Rectal smooth muscle tissue (tissue), 1 donor: ENCODE data around the gene CTF1.

Source experiments
- H3K27ac ChIP-seq: one replicate; pipeline ENCODE4 v1.7.0; 2013; ENCODE audit warnings: low read depth, low read length, inconsistent platforms
- H3K27me3 ChIP-seq: one replicate; pipeline ENCODE4 v1.7.0; 2013; ENCODE audit warnings: low read length; ENCODE audit not compliant: control insufficient read depth, insufficient read depth
- H3K36me3 ChIP-seq: one replicate; pipeline ENCODE4 v1.7.0; 2013; ENCODE audit warnings: low read length; ENCODE audit not compliant: control insufficient read depth, insufficient read depth
- H3K4me1 ChIP-seq: one replicate; pipeline ENCODE4 v1.7.0; 2013; ENCODE audit warnings: low read length; ENCODE audit not compliant: control insufficient read depth, insufficient read depth
- H3K4me3 ChIP-seq: one replicate; pipeline ENCODE4 v1.7.0; 2013; ENCODE audit warnings: low read length
- H3K9ac ChIP-seq: one replicate; pipeline ENCODE4 v1.7.0; 2013; ENCODE audit warnings: low read length

CTF1 gene

GRCh38 chr16:30948667-30949649 is 52.5 kb downstream of the CTF1 start, which contains the start of gene ORAI3:
Gene ORAI3 (plus strand): TSS chr16:30949068. CDS start chr16:30949290, 222 bp downstream.
- H3K4me1 ChIP-seq, result peaks cover 15% of the 10 kb centered on the region

DNA sequence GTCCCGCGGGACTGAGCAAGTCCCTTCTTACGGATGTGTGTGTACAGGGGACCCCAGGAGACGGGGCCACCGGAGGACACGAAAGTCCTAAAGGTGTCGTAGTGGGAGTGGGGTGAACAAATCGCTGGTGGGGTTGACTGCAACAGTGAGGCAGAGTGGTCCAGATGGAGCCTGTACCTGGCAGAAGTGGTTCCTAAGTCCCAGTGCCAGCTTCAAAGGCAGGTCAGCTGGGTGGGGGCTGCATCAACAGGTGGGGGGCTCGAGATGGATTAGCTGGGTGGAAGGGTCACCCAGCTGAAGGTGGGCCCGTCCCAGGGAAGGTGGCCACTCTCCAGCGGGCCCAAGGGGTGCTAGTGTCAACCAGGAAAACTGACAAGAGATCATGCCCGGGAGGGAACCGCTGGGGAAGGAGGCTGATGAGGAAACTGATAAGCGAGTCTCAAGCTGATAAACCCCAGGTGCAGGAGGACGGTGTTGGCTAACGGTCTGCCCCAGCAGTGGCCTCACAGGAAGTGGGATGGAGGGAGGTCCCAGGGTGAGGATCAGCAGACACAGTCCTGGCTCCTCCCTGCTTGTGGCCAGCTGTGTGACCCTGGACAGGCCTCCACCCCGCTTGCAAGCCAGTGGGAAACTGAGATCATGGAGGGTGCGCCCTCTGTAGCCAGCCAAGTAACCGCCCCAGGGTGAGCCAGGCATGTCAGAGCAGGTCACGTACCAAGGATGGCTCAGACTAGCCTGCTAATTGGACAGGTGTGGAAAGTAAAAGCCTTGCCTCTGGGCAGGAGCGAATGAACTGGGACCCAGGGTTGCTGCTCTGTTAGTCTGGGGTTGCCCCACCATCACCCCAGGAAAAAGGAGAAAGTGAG is 53.5 kb downstream of the CTF1 start:
- Histone ChIP-seq H3K4me3 (peak overlapping the region; percentile 84), H3K27ac (peak overlapping the region; percentile 84), H3K9ac (peak overlapping the region; percentile 41), H3K27me3 (no peaks in the 10 kb centered on the region), H3K4me1 (peaks cover 15% of the 10 kb centered on the region), H3K36me3 (peaks cover 2% of the 10 kb centered on the region)

More at GRCh38 chr16:30948667-30949649, 52.5 kb downstream of the CTF1 start, which contains the start of gene ORAI3:
- Histone ChIP-seq H3K36me3 (peaks cover 6% of the 10 kb centered on the region), H3K9ac (peak within 1 kb of the TSS; percentile 41), H3K4me3 (peak within 1 kb of the TSS; percentile 84), H3K27me3 (no peaks in the 10 kb centered on the region), H3K27ac (peak within 1 kb of the TSS; percentile 84)

- H3K4me1 ChIP-seq, result peaks cover 15% of the 10 kb centered on the region
- peak overlapping the region; percentile 84 for H3K4me3 ChIP-seq
- H3K27me3 ChIP-seq, result no peaks in the 10 kb centered on the region
- H3K36me3 ChIP-seq, result peaks cover 2% of the 10 kb centered on the region
- peak overlapping the region; percentile 84 for H3K27ac ChIP-seq
- no peak overlapping the region for H3K9ac ChIP-seq
These were observed 54.2 kb downstream of the CTF1 start for GRCh38 chr16:30950516-30951065.

- H3K27me3 ChIP-seq, result no peaks in the 10 kb centered on the region
- no peak overlapping the region for H3K9ac ChIP-seq
- H3K4me1 ChIP-seq, result peaks cover 15% of the 10 kb centered on the region
- H3K27ac ChIP-seq, result peak overlapping the region; percentile 16
- H3K4me3 ChIP-seq, result no peak overlapping the region
- peaks cover 2% of the 10 kb centered on the region for H3K36me3 ChIP-seq
These were observed 54.8 kb downstream of the CTF1 start for GRCh38 chr16:30951193-30951592.

GRCh38 chr16:30951750-30952149 is 55.3 kb downstream of the CTF1 start:
- Histone ChIP-seq H3K4me1 (peaks cover 15% of the 10 kb centered on the region), H3K9ac (no peak overlapping the region), H3K27me3 (no peaks in the 10 kb centered on the region), H3K36me3 (peaks cover 2% of the 10 kb centered on the region), H3K27ac (no peak overlapping the region), H3K4me3 (no peak overlapping the region)

DNA sequence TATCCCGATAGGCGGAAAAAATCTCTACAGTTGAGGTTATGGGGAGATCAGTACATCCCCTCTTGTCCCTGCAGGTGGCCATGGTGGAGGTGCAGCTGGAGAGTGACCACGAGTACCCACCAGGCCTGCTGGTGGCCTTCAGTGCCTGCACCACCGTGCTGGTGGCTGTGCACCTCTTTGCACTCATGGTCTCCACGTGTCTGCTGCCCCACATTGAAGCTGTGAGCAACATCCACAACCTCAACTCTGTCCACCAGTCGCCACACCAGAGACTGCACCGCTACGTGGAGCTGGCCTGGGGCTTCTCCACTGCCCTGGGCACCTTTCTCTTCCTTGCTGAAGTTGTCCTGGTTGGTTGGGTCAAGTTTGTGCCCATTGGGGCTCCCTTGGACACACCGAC is 56.7 kb downstream of the CTF1 start:
- Histone ChIP-seq H3K4me3 (no peak overlapping the region), H3K36me3 (no peaks in the 10 kb centered on the region), H3K9ac (no peak overlapping the region), H3K4me1 (peaks cover 15% of the 10 kb centered on the region), H3K27me3 (no peaks in the 10 kb centered on the region), H3K27ac (no peak overlapping the region)
